Measurements from ENCODE around the gene TUBGCP2.

Gene TUBGCP2

GRCh38 chr10:133349160-133349568 is 40.5 kb upstream of the TUBGCP2 start:
- H3K4me3 Mint-ChIP-seq, result no peak overlapping the region
- H3K27ac Mint-ChIP-seq, result peak overlapping the region; percentile 19
- H3K9me3 Mint-ChIP-seq, result no peaks in the 10 kb centered on the region
- H3K36me3 Mint-ChIP-seq (ENCODE audit: low read depth), result no peaks in the 10 kb centered on the region
- peaks cover 9% of the 10 kb centered on the region for H3K27me3 Mint-ChIP-seq (ENCODE audit: low read depth)
- H3K4me1 Mint-ChIP-seq (ENCODE audit: low read depth), result no peaks in the 10 kb centered on the region

- no peaks in the 10 kb centered on the region for H3K9me3 Mint-ChIP-seq
- H3K27ac Mint-ChIP-seq, result no peak overlapping the region
- H3K4me1 Mint-ChIP-seq (ENCODE audit: low read depth), result no peaks in the 10 kb centered on the region
- H3K27me3 Mint-ChIP-seq (ENCODE audit: low read depth), result peaks cover 16% of the 10 kb centered on the region
- no peaks in the 10 kb centered on the region for H3K36me3 Mint-ChIP-seq (ENCODE audit: low read depth)
- H3K4me3 Mint-ChIP-seq, result no peak overlapping the region
Measured at GRCh38 chr10:133347710-133348517, 39.2 kb upstream of the TUBGCP2 start.

GRCh38 chr10:133346413-133346812 is 37.7 kb upstream of the TUBGCP2 start:
- no peaks in the 10 kb centered on the region for H3K9me3 Mint-ChIP-seq
- H3K27ac Mint-ChIP-seq, result no peak overlapping the region
- peaks cover 24% of the 10 kb centered on the region for H3K27me3 Mint-ChIP-seq (ENCODE audit: low read depth)
- no peak overlapping the region for H3K4me3 Mint-ChIP-seq
- no peaks in the 10 kb centered on the region for H3K36me3 Mint-ChIP-seq (ENCODE audit: low read depth)
- no peaks in the 10 kb centered on the region for H3K4me1 Mint-ChIP-seq (ENCODE audit: low read depth)

- Mint-ChIP-seq H3K4me1 (ENCODE audit: low read depth) (no peaks in the 10 kb centered on the region), H3K9me3 (no peaks in the 10 kb centered on the region), H3K36me3 (ENCODE audit: low read depth) (no peaks in the 10 kb centered on the region), H3K27ac (no peak overlapping the region), H3K4me3 (no peak overlapping the region), H3K27me3 (ENCODE audit: low read depth) (peaks cover 25% of the 10 kb centered on the region)
Measured at GRCh38 chr10:133344236-133344635, 35.6 kb upstream of the TUBGCP2 start.

- no peaks in the 10 kb centered on the region for H3K36me3 Mint-ChIP-seq (ENCODE audit: low read depth)
- peaks cover 25% of the 10 kb centered on the region for H3K27me3 Mint-ChIP-seq (ENCODE audit: low read depth)
- no peaks in the 10 kb centered on the region for H3K9me3 Mint-ChIP-seq
- no peaks in the 10 kb centered on the region for H3K4me1 Mint-ChIP-seq (ENCODE audit: low read depth)
- H3K4me3 Mint-ChIP-seq, result no peak overlapping the region
- no peak overlapping the region for H3K27ac Mint-ChIP-seq
Measured at GRCh38 chr10:133343558-133343957, 34.9 kb upstream of the TUBGCP2 start.

- Mint-ChIP-seq H3K4me1 (ENCODE audit: low read depth) (no peaks in the 10 kb centered on the region), H3K27me3 (ENCODE audit: low read depth) (peaks cover 25% of the 10 kb centered on the region), H3K9me3 (no peaks in the 10 kb centered on the region), H3K27ac (no peak overlapping the region), H3K4me3 (no peak overlapping the region), H3K36me3 (ENCODE audit: low read depth) (no peaks in the 10 kb centered on the region)
Measured at GRCh38 chr10:133342942-133343341, 34.3 kb upstream of the TUBGCP2 start.

- H3K9me3 Mint-ChIP-seq, result no peaks in the 10 kb centered on the region
- no peak overlapping the region for H3K4me3 Mint-ChIP-seq
- H3K27me3 Mint-ChIP-seq (ENCODE audit: low read depth), result peaks cover 25% of the 10 kb centered on the region
- no peaks in the 10 kb centered on the region for H3K36me3 Mint-ChIP-seq (ENCODE audit: low read depth)
- no peak overlapping the region for H3K27ac Mint-ChIP-seq
- H3K4me1 Mint-ChIP-seq (ENCODE audit: low read depth), result no peaks in the 10 kb centered on the region
Measured at GRCh38 chr10:133341983-133342382, 33.3 kb upstream of the TUBGCP2 start.

GRCh38 chr10:133339708-133340380 is 31.2 kb upstream of the TUBGCP2 start:
- H3K4me3 Mint-ChIP-seq, result no peak overlapping the region
- peaks cover 21% of the 10 kb centered on the region for H3K27me3 Mint-ChIP-seq (ENCODE audit: low read depth)
- H3K4me1 Mint-ChIP-seq (ENCODE audit: low read depth), result peaks cover 3% of the 10 kb centered on the region
- H3K9me3 Mint-ChIP-seq, result no peaks in the 10 kb centered on the region
- H3K36me3 Mint-ChIP-seq (ENCODE audit: low read depth), result no peaks in the 10 kb centered on the region
- no peak overlapping the region for H3K27ac Mint-ChIP-seq

GRCh38 chr10:133338080-133339071 is 29.7 kb upstream of the TUBGCP2 start:
- Mint-ChIP-seq H3K36me3 (ENCODE audit: low read depth) (no peaks in the 10 kb centered on the region), H3K27me3 (ENCODE audit: low read depth) (peaks cover 24% of the 10 kb centered on the region), H3K4me1 (ENCODE audit: low read depth) (peaks cover 5% of the 10 kb centered on the region), H3K9me3 (no peaks in the 10 kb centered on the region), H3K27ac (no peak overlapping the region), H3K4me3 (no peak overlapping the region)

GRCh38 chr10:133337370-133337725 is 28.7 kb upstream of the TUBGCP2 start:
- Mint-ChIP-seq H3K36me3 (ENCODE audit: low read depth) (no peaks in the 10 kb centered on the region), H3K4me1 (ENCODE audit: low read depth) (peaks cover 5% of the 10 kb centered on the region), H3K27ac (no peak overlapping the region), H3K27me3 (ENCODE audit: low read depth) (peaks cover 29% of the 10 kb centered on the region), H3K9me3 (no peaks in the 10 kb centered on the region), H3K4me3 (no peak overlapping the region)

- peaks cover 31% of the 10 kb centered on the region for H3K27me3 Mint-ChIP-seq (ENCODE audit: low read depth)
- peak within 1 kb of the TSS; percentile 63 for H3K4me3 Mint-ChIP-seq
- H3K27ac Mint-ChIP-seq, result peak within 1 kb of the TSS; percentile 17
- H3K4me1 Mint-ChIP-seq (ENCODE audit: low read depth), result peaks cover 5% of the 10 kb centered on the region
- H3K36me3 Mint-ChIP-seq (ENCODE audit: low read depth), result no peaks in the 10 kb centered on the region
- H3K9me3 Mint-ChIP-seq, result no peaks in the 10 kb centered on the region
Measured at GRCh38 chr10:133336577-133337369, 28.1 kb upstream of the TUBGCP2 start, which contains the start of gene CALY. CALY (minus strand) TSS chr10:133336896; CDS start chr10:133328989, 7,907 bp downstream.

- H3K27ac Mint-ChIP-seq, result no peak overlapping the region
Measured at GRCh38 chr10:133336118-133336576, 27.5 kb upstream of the TUBGCP2 start.

GRCh38 chr10:133335246-133336117 is 26.8 kb upstream of the TUBGCP2 start:
- Mint-ChIP-seq H3K9me3 (no peaks in the 10 kb centered on the region), H3K27ac (no peak overlapping the region), H3K4me3 (no peak overlapping the region)

More at GRCh38 chr10:133336118-133336576, 27.5 kb upstream of the TUBGCP2 start:
- Mint-ChIP-seq H3K27me3 (ENCODE audit: low read depth) (peaks cover 31% of the 10 kb centered on the region), H3K9me3 (no peaks in the 10 kb centered on the region), H3K4me3 (no peak overlapping the region), H3K36me3 (ENCODE audit: low read depth) (no peaks in the 10 kb centered on the region), H3K4me1 (ENCODE audit: low read depth) (peaks cover 5% of the 10 kb centered on the region)

More at GRCh38 chr10:133335246-133336117, 26.8 kb upstream of the TUBGCP2 start:
- Mint-ChIP-seq H3K27me3 (ENCODE audit: low read depth) (peaks cover 37% of the 10 kb centered on the region), H3K4me1 (ENCODE audit: low read depth) (peaks cover 5% of the 10 kb centered on the region), H3K36me3 (ENCODE audit: low read depth) (no peaks in the 10 kb centered on the region)

Measured in T-helper 1 cell treated with Interleukin-12 subunit alpha and Interleukin-12 subunit beta and Interleukin-4 antibody, amounts not matched to agents 30 μg/mL and 1 μg/mL, for 36 hours (primary cell).